ENCODE data around the gene AOC1.

AOC1 gene

DNA sequence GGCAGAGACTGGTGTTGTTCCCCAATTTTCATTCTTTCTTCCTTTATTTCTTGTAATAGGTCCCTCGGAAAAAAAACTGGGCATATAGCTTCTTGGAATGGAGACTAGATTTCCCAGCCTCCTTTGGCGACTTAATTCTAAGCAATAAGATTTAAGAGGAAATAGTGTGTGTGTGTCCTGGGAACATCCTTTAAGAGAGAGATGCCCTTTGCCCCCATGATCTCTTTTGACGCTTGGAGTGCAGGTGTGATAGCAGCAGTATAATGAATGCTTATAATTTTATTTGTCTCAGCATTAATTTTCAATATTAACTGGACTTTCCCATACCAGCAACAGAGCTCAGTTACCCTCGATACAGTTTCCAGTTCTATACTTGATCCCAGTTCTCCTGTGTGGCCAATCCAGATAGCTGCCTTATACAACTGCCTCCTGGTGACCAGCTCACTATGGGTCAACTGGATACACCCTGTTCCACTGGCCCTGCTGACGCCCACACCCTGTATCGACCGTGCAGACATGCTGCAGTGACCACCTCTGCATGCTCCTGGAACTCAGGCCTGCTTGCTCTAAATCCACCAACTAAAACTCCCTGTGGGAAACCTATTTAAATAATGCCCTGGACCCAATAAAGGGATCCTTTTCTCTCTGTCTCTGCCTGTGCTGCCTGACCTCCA, 37.9 kb upstream of the AOC1 start:
- TF ChIP-seq, protein P1, sequence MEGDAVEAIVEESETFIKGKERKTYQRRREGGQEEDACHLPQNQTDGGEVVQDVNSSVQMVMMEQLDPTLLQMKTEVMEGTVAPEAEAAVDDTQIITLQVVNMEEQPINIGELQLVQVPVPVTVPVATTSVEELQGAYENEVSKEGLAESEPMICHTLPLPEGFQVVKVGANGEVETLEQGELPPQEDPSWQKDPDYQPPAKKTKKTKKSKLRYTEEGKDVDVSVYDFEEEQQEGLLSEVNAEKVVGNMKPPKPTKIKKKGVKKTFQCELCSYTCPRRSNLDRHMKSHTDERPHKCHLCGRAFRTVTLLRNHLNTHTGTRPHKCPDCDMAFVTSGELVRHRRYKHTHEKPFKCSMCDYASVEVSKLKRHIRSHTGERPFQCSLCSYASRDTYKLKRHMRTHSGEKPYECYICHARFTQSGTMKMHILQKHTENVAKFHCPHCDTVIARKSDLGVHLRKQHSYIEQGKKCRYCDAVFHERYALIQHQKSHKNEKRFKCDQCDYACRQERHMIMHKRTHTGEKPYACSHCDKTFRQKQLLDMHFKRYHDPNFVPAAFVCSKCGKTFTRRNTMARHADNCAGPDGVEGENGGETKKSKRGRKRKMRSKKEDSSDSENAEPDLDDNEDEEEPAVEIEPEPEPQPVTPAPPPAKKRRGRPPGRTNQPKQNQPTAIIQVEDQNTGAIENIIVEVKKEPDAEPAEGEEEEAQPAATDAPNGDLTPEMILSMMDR (IDR thresholded peaks at IDR 0.05; ENCODE audit: extremely low read depth, insufficient read depth, missing control alignments): no peak
- no peak for DNase-seq (ENCODE audit: low spot score)
- in situ Hi-C loops (cut with MboI; ENCODE audit: low pct_unique_long_range_greater_than_20kb, low sequenced_read_pairs, unreplicated experiment): no loop called here

- no peak for DNase-seq (ENCODE audit: low spot score)
- TF ChIP-seq, protein P1 (IDR thresholded peaks at IDR 0.05; ENCODE audit: extremely low read depth, insufficient read depth, missing control alignments): no peak
- in situ Hi-C loops (cut with MboI; ENCODE audit: low pct_unique_long_range_greater_than_20kb, low sequenced_read_pairs, unreplicated experiment): no loop called here
Observed at GRCh38 chr7:150818971-150819370, 33.3 kb upstream of the AOC1 start.

DNA sequence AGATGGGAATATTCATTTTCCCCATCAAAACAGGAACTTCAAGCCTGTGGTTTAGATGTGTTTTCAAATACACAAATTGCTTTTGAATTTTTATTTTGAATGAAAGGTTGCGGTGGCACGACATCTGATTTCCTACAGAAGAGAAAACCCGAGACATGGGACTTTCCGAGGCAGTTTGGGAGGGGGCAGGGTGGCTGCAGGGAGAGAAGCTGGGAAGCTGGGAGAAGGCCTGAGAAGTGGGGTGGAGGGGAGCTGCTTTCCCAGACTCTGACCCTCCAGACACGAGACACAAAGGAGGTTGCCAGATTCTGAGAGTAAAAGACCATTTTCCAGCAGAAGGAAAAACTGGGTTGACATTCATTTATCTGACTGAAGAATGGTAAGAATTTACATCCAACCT, 32.2 kb upstream of the AOC1 start:
- TF ChIP-seq, protein P1 (IDR thresholded peaks at IDR 0.05; ENCODE audit: extremely low read depth, insufficient read depth, missing control alignments): no peak
- in situ Hi-C loops (cut with MboI; ENCODE audit: low pct_unique_long_range_greater_than_20kb, low sequenced_read_pairs, unreplicated experiment): no loop called here
- no peak for DNase-seq (ENCODE audit: low spot score)

GRCh38 chr7:150820578-150821198, 31.6 kb upstream of the AOC1 start:
- in situ Hi-C loops (cut with MboI; ENCODE audit: low pct_unique_long_range_greater_than_20kb, low sequenced_read_pairs, unreplicated experiment): no loop called here
- no peak for DNase-seq (ENCODE audit: low spot score)
- TF ChIP-seq, protein P1 (IDR thresholded peaks at IDR 0.05; ENCODE audit: extremely low read depth, insufficient read depth, missing control alignments): no peak

GRCh38 chr7:150823043-150823442, 29.3 kb upstream of the AOC1 start:
- DNase-seq (ENCODE audit: low spot score): no peak
- TF ChIP-seq, protein P1 (IDR thresholded peaks at IDR 0.05; ENCODE audit: extremely low read depth, insufficient read depth, missing control alignments): no peak
- in situ Hi-C loops (cut with MboI; ENCODE audit: low pct_unique_long_range_greater_than_20kb, low sequenced_read_pairs, unreplicated experiment): no loop called here

DNA sequence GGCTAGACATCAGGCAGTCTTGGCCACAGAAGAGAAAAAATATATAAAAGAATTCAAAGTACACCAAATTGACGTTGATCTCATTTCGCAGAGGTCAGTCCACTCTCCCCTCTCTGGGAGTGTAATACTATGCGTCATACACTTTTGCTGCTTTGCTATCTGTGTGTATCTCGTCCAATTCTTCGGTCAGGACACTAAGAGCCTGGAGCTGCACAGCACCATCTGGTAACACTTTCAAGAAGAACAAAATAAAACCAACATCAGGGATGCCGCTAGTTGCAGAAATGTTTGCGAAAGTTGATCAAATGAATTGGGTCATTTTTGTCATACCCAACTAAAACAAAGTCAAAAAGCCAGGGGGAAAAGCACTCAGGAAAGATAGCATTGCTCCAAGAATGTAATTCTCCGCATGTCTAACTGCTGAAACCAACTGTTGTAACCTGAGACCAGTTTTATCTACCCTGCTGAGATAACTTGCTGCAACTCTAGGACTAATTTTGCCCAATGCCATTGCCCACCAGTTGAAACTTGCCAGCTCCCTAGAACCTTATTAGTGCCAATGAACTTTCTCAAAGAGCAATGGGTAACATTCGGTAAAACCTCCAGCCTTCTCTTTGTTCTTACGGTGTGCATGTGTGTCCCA, 28.7 kb upstream of the AOC1 start:
- TF ChIP-seq, protein P1 (IDR thresholded peaks at IDR 0.05; ENCODE audit: extremely low read depth, insufficient read depth, missing control alignments): no peak
- in situ Hi-C loops (cut with MboI; ENCODE audit: low pct_unique_long_range_greater_than_20kb, low sequenced_read_pairs, unreplicated experiment): no loop called here

More for the DNA sequence above, 28.7 kb upstream of the AOC1 start:
- DNase-seq (ENCODE audit: low spot score): no peak

All from GM13977 (cell line).